Natural killer cell (primary cell): ENCODE data around the gene TAPBPL. TPM values are rescaled to one million over a fixed set of nuclear protein-coding genes. Genes with fewer than 3 reads are reported as not detected.
A peak's percentile ranks its signal among the peaks of the same experiment; 100 is the strongest.
"Not testable (repeated sequence)": the region's sequence is repeated elsewhere in the genome, so short reads cannot be mapped to it uniquely, and the experiment has no call there.

Source experiments
- ATAC-seq, 3 donors: fragments of 150-1000 bp in 2 of 3; fragments of 200-7000 bp in 1 of 3; cut with Tn5 transposase; 1 replicate in 1 of 3; 2 replicates in 2 of 3; pipeline ENCODE4 v1.10.0; 2021; ENCODE audit warnings: mild to moderate bottlenecking in 2 of 3, moderate library complexity in 2 of 3
- DNase-seq, 2 donors: peaks; one replicate each; pipeline versions ENCODE4 v3.0.0 to v3.0.0-alpha.2; 2013 to 2021; ENCODE audit warnings: mixed read lengths in 1 of 2
- H3K27ac ChIP-seq: one replicate; pipeline ENCODE4 v1.5.1; 2013; ENCODE audit warnings: mild to moderate bottlenecking, low read length
- H3K27me3 ChIP-seq: one replicate; pipeline ENCODE4 v1.6.1; 2013; ENCODE audit warnings: low read length; ENCODE audit not compliant: control insufficient read depth, insufficient read depth
- H3K36me3 ChIP-seq: one replicate; pipeline ENCODE4 v1.6.1; 2013; ENCODE audit warnings: low read length; ENCODE audit not compliant: control insufficient read depth, insufficient read depth
- H3K4me1 ChIP-seq: one replicate; pipeline ENCODE4 v1.6.1; 2013; ENCODE audit warnings: low read length; ENCODE audit not compliant: control insufficient read depth, insufficient read depth
- H3K4me3 ChIP-seq: one replicate; pipeline ENCODE4 v1.5.1; 2013; ENCODE audit warnings: low read length
- H3K9me3 ChIP-seq: one replicate; pipeline ENCODE4 v1.6.1; 2013; ENCODE audit warnings: low read length; ENCODE audit not compliant: control insufficient read depth, insufficient read depth
- H3K27ac Mint-ChIP-seq, 2 donors: one replicate each; pipeline ENCODE4 v1.8.0; 2022; ENCODE audit warnings: mild to moderate bottlenecking in 2 of 2, mixed read lengths in 2 of 2, moderate library complexity in 1 of 2
- H3K27me3 Mint-ChIP-seq, 2 donors: one replicate each; pipeline ENCODE4 v1.8.0; 2022; ENCODE audit warnings: low read depth in 2 of 2, mixed read lengths in 2 of 2
- H3K36me3 Mint-ChIP-seq: one replicate; pipeline ENCODE4 v1.8.0; 2022; ENCODE audit warnings: mixed read lengths
- H3K4me1 Mint-ChIP-seq, 2 donors: one replicate each; pipeline ENCODE4 v1.8.0; 2022; ENCODE audit warnings: mixed read lengths in 2 of 2
- H3K4me3 Mint-ChIP-seq: one replicate; pipeline ENCODE4 v1.8.0; 2022; ENCODE audit warnings: mild to moderate bottlenecking, moderate library complexity, mixed read lengths
- H3K9me3 Mint-ChIP-seq, 2 donors: one replicate each; pipeline ENCODE4 v1.8.0; 2022; ENCODE audit warnings: mixed read lengths in 2 of 2
- WGBS: methylation state at CpG from one replicate; pipeline ENCODE4 v1.1.7; 2013; ENCODE audit warnings: missing lambda C conversion rate; ENCODE audit not compliant: insufficient coverage; 5-methylcytosine and 5-hydroxymethylcytosine counted together
- intact Hi-C: fragments of 100-400 bp; cut with micrococcal nuclease; formaldehyde crosslinking; loops from one replicate; pipeline ENCODE4 v1.14.2; 2022
- total RNA-seq, 4 donors: library from RNA; stranded (reverse); fragments of 120-200 nt in 1 of 4; gene quantifications; one replicate each; pipeline versions ENCODE4 v1.2.3 to v1.2.4, GENCODE V29; 2013 to 2022
- TF ChIP-seq, protein P1 (sequence below): fragments of 200-600 bp; IDR thresholded peaks from one replicate; pipeline ENCODE4 v1.8.0; 2022; ENCODE audit warnings: antibody characterized with exemption

TAPBPL gene
- total RNA-seq, 3 donors from 2014 or later (not counting 1 experiment from before 2014, with no cell fraction given) = 43.0 to 51.4 (median 46.9) TPM

DNA sequence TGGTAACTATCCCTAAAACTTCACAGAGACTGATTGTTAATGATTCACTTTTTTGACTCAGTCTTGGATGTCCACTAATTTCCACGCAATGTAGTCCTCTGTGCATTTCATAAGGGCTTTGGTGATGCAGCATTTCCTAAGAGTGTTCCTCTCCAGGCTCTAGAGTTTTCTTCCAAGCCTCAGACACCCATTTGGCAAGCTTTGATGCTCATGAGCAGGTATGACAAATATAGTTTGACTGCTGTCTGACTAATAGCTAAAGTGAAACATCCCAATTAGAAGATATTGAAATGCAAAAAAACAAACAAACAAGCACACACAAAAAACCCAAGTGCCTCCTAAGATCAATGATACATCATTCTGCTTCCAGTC lies 20.1 kb downstream of the TAPBPL start:
- Histone ChIP-seq H3K4me3 (no peak overlapping the region), H3K36me3 (peaks cover 3% of the 10 kb centered on the region), H3K27ac (no peak overlapping the region), H3K27me3 (no peaks in the 10 kb centered on the region), H3K4me1 (peaks cover 21% of the 10 kb centered on the region), H3K9me3 (no peaks in the 10 kb centered on the region)
- TF ChIP-seq, protein P1, sequence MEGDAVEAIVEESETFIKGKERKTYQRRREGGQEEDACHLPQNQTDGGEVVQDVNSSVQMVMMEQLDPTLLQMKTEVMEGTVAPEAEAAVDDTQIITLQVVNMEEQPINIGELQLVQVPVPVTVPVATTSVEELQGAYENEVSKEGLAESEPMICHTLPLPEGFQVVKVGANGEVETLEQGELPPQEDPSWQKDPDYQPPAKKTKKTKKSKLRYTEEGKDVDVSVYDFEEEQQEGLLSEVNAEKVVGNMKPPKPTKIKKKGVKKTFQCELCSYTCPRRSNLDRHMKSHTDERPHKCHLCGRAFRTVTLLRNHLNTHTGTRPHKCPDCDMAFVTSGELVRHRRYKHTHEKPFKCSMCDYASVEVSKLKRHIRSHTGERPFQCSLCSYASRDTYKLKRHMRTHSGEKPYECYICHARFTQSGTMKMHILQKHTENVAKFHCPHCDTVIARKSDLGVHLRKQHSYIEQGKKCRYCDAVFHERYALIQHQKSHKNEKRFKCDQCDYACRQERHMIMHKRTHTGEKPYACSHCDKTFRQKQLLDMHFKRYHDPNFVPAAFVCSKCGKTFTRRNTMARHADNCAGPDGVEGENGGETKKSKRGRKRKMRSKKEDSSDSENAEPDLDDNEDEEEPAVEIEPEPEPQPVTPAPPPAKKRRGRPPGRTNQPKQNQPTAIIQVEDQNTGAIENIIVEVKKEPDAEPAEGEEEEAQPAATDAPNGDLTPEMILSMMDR = no peak
- WGBS = 100% methylated on average over 1 of the region's 1 CpG
- peak overlapping the region; percentile 93 for H3K4me3 Mint-ChIP-seq
- intact Hi-C loops = loop anchor here (2.0 kb wide), 1 partner anchor 63 kb away; the partner anchor contains the start of gene GAPDH
- peaks cover 33 to 40% of the 10 kb centered on the region in 2 donors for H3K4me1 Mint-ChIP-seq
- H3K27ac Mint-ChIP-seq = peak overlapping the region; percentile 95 to 97
- no peaks in the 10 kb centered on the region for H3K27me3 Mint-ChIP-seq
- DNase-seq (no peak), ATAC-seq (no peak)
- H3K36me3 Mint-ChIP-seq = no peaks in the 10 kb centered on the region
- no peaks in the 10 kb centered on the region for H3K9me3 Mint-ChIP-seq

DNA sequence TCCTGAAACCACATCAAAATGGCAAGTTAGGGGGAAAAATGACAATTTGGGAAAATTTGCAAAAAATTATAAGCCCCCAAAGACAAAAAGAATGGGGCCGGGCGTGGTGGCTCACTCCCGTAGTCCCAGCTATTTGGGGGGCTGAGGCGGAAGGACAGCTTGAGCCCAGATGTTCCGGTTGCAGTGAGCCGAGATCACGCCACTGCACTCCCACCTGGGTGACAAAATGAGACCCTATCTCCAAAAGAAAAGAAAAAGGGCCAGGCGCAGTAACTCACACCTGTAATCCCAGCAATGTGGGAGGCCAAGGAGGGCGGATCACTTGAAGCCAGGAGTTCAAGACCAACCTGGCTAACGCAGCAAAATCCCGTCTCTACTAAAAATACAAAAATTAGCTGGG lies 20.6 kb downstream of the TAPBPL start:
- H3K4me1 Mint-ChIP-seq = peaks cover 28 to 34% of the 10 kb centered on the region in 2 donors
- peak overlapping the region; percentile 35 for H3K4me3 Mint-ChIP-seq
- ATAC-seq (no peak), DNase-seq (no peak)
- no peaks in the 10 kb centered on the region for H3K9me3 Mint-ChIP-seq
- peaks cover 3% of the 10 kb centered on the region for H3K36me3 ChIP-seq
- H3K27ac Mint-ChIP-seq = no peak overlapping the region
- TF ChIP-seq, protein P1 = no peak
- no peaks in the 10 kb centered on the region for H3K27me3 ChIP-seq
- H3K36me3 Mint-ChIP-seq = no peaks in the 10 kb centered on the region
- H3K27me3 Mint-ChIP-seq = no peaks in the 10 kb centered on the region
- 97% methylated on average over 11 of the region's 11 CpGs for whole genome bisulfite sequencing
- H3K4me3 ChIP-seq = no peak overlapping the region
- H3K9me3 ChIP-seq = no peaks in the 10 kb centered on the region
- peaks cover 21% of the 10 kb centered on the region for H3K4me1 ChIP-seq
- intact Hi-C loops = no loop called here
- H3K27ac ChIP-seq = no peak overlapping the region

DNA sequence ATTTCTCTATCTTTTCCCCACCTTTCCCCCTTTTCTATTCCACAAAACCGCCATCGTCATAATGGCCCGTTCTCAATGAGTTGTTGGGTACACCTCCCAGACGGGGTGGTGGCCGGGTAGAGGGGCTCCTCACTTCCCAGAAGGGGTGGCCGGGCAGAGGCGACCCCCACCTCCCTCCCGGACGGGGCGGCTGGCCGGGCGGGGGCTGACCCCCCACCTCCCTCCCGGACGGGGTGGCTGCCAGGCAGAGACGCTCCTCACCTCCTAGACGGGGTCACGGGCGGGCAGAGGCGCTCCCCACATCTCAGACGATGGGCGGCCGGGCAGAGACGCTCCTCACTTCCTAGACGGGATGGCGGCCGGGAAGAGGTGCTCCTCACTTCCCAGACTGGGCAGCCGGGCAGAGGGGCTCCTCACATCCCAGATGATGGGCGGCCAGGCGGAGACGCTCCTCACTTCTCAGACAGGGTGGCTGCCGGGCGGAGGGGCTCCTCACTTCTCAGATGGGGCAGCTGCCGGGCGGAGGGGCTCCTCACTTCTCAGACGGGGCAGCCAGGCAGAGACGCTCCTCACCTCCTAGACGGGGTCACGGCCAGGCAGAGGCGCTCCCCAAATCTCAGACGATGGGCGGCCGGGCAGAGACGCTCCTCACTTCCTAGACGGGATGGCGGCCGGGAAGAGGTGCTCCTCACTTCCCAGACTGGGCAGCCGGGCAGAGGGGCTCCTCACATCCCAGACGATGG lies 23.6 kb downstream of the TAPBPL start:
- H3K4me3 Mint-ChIP-seq, H3K9me3 Mint-ChIP-seq, H3K4me1 Mint-ChIP-seq, H3K9me3 ChIP-seq, ATAC-seq, H3K27ac ChIP-seq, intact Hi-C loops, H3K36me3 ChIP-seq, H3K4me3 ChIP-seq, DNase-seq, H3K27me3 Mint-ChIP-seq, H3K27me3 ChIP-seq, H3K27ac Mint-ChIP-seq, H3K36me3 Mint-ChIP-seq, H3K4me1 ChIP-seq: not testable (repeated sequence)
- WGBS = 94% methylated on average over 32 of the region's 48 CpGs

DNA sequence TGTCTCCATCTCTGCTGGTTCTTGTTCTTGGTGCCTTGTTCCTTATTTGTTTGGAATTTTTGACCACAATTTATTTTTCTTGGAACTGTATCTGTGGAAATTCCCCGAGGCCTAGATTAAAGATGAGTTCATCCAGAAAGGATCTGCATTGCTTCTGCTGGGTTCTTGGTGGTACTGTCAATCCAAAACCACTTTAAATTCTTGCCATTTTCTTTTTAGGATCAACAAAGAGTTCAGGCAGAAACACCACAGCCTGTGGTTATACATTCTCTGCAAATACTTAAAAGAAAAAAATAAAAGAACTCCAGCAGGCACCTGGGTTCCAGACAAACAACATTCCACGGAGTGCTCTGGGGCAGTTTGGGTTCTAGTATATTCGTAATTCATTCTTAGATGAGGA lies 24.6 kb downstream of the TAPBPL start:
- Histone ChIP-seq H3K9me3 (no peaks in the 10 kb centered on the region), H3K4me1 (no peaks in the 10 kb centered on the region), H3K27me3 (peaks cover 3% of the 10 kb centered on the region), H3K4me3 (no peak overlapping the region), H3K36me3 (no peaks in the 10 kb centered on the region), H3K27ac (no peak overlapping the region)
- TF ChIP-seq, protein P1 = no peak
- peaks cover under 1% of the 10 kb centered on the region in 2 donors for H3K4me1 Mint-ChIP-seq
- 85% methylated on average over 3 of the region's 3 CpGs for WGBS
- H3K4me3 Mint-ChIP-seq = no peak overlapping the region
- no peaks in the 10 kb centered on the region for H3K36me3 Mint-ChIP-seq
- no peaks in the 10 kb centered on the region for H3K27me3 Mint-ChIP-seq
- H3K9me3 Mint-ChIP-seq = no peaks in the 10 kb centered on the region
- ATAC-seq (no peak), DNase-seq (no peak)
- intact Hi-C loops = no loop called here
- H3K27ac Mint-ChIP-seq = no peak overlapping the region

DNA sequence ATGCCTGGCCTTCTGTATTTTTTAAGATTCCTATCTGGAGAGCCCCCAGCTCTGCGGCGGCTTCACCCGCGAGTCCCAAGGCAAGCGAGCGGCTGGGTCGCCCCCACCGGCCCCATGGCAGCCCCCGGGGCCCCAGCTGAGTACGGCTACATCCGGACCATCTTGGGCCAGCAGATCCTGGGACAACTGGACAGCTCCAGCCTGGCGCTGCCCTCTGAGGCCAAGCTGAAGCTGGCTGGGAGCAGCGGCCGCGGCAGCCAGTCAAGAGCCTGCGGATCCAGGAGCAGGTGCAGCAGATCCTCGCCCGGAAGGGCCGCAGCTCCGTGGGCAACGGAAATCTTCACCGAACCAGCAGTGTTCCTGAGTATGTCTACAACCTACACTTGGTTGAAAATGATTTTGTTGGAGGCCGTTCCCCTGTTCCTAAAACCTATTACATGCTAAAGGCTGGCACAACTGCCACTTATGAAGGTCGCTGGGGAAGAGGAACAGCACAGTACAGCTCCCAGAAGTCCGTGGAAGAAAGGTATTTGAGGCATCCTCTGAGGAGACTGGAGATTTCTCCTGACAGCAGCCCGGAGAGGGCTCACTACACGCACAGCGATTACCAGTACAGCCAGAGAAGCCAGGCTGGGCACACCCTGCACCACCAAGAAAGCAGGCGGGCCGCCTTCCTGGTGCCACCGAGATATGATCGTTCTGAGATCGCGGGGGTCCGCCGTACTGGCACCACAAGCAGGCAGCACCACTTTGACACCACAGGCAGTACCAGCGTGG lies 25.9 kb downstream of the TAPBPL start:
- H3K27me3 ChIP-seq, H3K27me3 Mint-ChIP-seq, H3K9me3 Mint-ChIP-seq, intact Hi-C loops, DNase-seq, H3K27ac ChIP-seq, H3K36me3 ChIP-seq, H3K9me3 ChIP-seq, H3K36me3 Mint-ChIP-seq, H3K27ac Mint-ChIP-seq, H3K4me1 ChIP-seq, H3K4me1 Mint-ChIP-seq, ATAC-seq, H3K4me3 Mint-ChIP-seq, H3K4me3 ChIP-seq: not testable (repeated sequence)
- 95% methylated on average over 37 of the region's 37 CpGs for WGBS
